Measurements from ENCODE around the gene THOC6.
A peak's percentile ranks its signal among the peaks of the same experiment; 100 is the strongest.
"Not testable (repeated sequence)": the region's sequence is repeated elsewhere in the genome, so short reads cannot be mapped to it uniquely, and the experiment has no call there.

Gene THOC6

GRCh38 chr16:3054965-3055733 is 31.3 kb downstream of the THOC6 start:
- peak; percentile 84 for DNase-seq (ENCODE audit: low spot score)

- DNase-seq (ENCODE audit: low spot score) = not testable (repeated sequence)
These were observed 31.9 kb downstream of the THOC6 start for GRCh38 chr16:3055734-3056115.

GRCh38 chr16:3056336-3057180 is 32.7 kb downstream of the THOC6 start:
- DNase-seq (ENCODE audit: low spot score) = no peak

GRCh38 chr16:3057181-3058138 is 33.6 kb downstream of the THOC6 start:
- no peak for DNase-seq (ENCODE audit: low spot score)

- DNase-seq (ENCODE audit: low spot score) = no peak
These were observed 34.5 kb downstream of the THOC6 start for GRCh38 chr16:3058139-3059030.

- DNase-seq (ENCODE audit: low spot score) = peak; percentile 92
These were observed 35.3 kb downstream of the THOC6 start for GRCh38 chr16:3059041-3059722.

GRCh38 chr16:3059723-3060242 is 35.9 kb downstream of the THOC6 start:
- no peak for DNase-seq (ENCODE audit: low spot score)

GRCh38 chr16:3060339-3061127 is 36.7 kb downstream of the THOC6 start:
- DNase-seq (ENCODE audit: low spot score) = no peak

GRCh38 chr16:3062553-3062952 is 38.7 kb downstream of the THOC6 start:
- DNase-seq (ENCODE audit: low spot score) = no peak

- no peak for DNase-seq (ENCODE audit: low spot score)
These were observed 40.0 kb downstream of the THOC6 start for GRCh38 chr16:3063625-3064386.

GRCh38 chr16:3065069-3065741 is 41.4 kb downstream of the THOC6 start, which contains the start of gene IL32:
TSS of gene IL32 (plus strand) at chr16:3065640. CDS start at chr16:3065812, 172 bp downstream.
- DNase-seq (ENCODE audit: low spot score) = peak; percentile 86

GRCh38 chr16:3065742-3066439 is 42.1 kb downstream of the THOC6 start:
- DNase-seq (ENCODE audit: low spot score) = no peak

GRCh38 chr16:3066440-3066748 is 42.6 kb downstream of the THOC6 start:
- DNase-seq (ENCODE audit: low spot score) = no peak

GRCh38 chr16:3068487-3068886 is 44.7 kb downstream of the THOC6 start:
- no peak for DNase-seq (ENCODE audit: low spot score)

GRCh38 chr16:3069146-3069545 is 45.3 kb downstream of the THOC6 start:
- not testable (repeated sequence) for DNase-seq (ENCODE audit: low spot score)

- no peak for DNase-seq (ENCODE audit: low spot score)
These were observed 46.8 kb downstream of the THOC6 start for GRCh38 chr16:3070608-3071111.

GRCh38 chr16:3071655-3072054 is 47.8 kb downstream of the THOC6 start:
- DNase-seq (ENCODE audit: low spot score) = no peak
